Superior temporal gyrus (tissue), 1 donor: ENCODE results near the gene TMC6.
A peak's percentile ranks its signal among the peaks of the same experiment; 100 is the strongest.

Experiments used
- DNase-seq: peaks from one replicate; pipeline ENCODE4 v3.0.0-alpha.2; 2016; ENCODE audit errors: extremely low spot score

TMC6 gene

GRCh38 chr17:78135858-78136500 lies 7.4 kb upstream of the TMC6 start:
- DNase-seq, result no peak

- no peak for DNase-seq
Measured at GRCh38 chr17:78134899-78135385, 6.4 kb upstream of the TMC6 start.

GRCh38 chr17:78133971-78134898 lies 5.7 kb upstream of the TMC6 start:
- DNase-seq, result peak; percentile 27

GRCh38 chr17:78133179-78133951 lies 4.8 kb upstream of the TMC6 start:
- no peak for DNase-seq

- no peak for DNase-seq
Measured at GRCh38 chr17:78132767-78133178, 4.2 kb upstream of the TMC6 start.

- DNase-seq, result no peak
Measured at GRCh38 chr17:78132084-78132676, 3.6 kb upstream of the TMC6 start.

GRCh38 chr17:78131172-78132083 lies 2.9 kb upstream of the TMC6 start:
- DNase-seq, result peak; percentile 33

- peak; percentile 22 for DNase-seq
Measured at GRCh38 chr17:78130437-78131101, 2.0 kb upstream of the TMC6 start, which contains the start of gene TMC8. TSS of gene TMC8 (plus strand) at chr17:78130771. CDS start at chr17:78131589, 818 bp downstream.

GRCh38 chr17:78130090-78130436 lies 1.5 kb upstream of the TMC6 start:
- no peak for DNase-seq

GRCh38 chr17:78129351-78130089 lies 965 bp upstream of the TMC6 start:
- DNase-seq, result no peak

GRCh38 chr17:78127888-78128550 lies 536 bp downstream of the TMC6 start:
- DNase-seq, result no peak

- peak; percentile 90 for DNase-seq
Measured at GRCh38 chr17:78127239-78127887, 1.2 kb downstream of the TMC6 start.

GRCh38 chr17:78126895-78127238 lies 1.7 kb downstream of the TMC6 start:
- DNase-seq, result no peak

GRCh38 chr17:78125976-78126894 lies 2.3 kb downstream of the TMC6 start:
- DNase-seq, result no peak

GRCh38 chr17:78125138-78125913 lies 3.2 kb downstream of the TMC6 start:
- DNase-seq, result no peak

- DNase-seq, result no peak
Measured at GRCh38 chr17:78124836-78125137, 3.8 kb downstream of the TMC6 start.
